ENCODE results near the gene NTRK3. TPM values are rescaled to one million over a fixed set of nuclear protein-coding genes. Genes with fewer than 3 reads are reported as not detected.

NTRK3 gene
- polyA plus RNA-seq, 3 donors: 0.79 to 3.0 (median 2.0) TPM

- WGBS, 3 donors: 72 to 87% (median 75%) methylated on average over 7 of the region's 7 CpGs
- no peak overlapping the region for H3K27ac ChIP-seq (ENCODE audit: low read depth, low read length)
Measured at GRCh38 chr15:88144921-88145653, 111.5 kb downstream of the NTRK3 start.

GRCh38 chr15:88142121-88142520 lies 114.4 kb downstream of the NTRK3 start:
- WGBS, 3 donors: 79 to 93% (median 92%) methylated on average over 6 of the region's 6 CpGs
- H3K27ac ChIP-seq (ENCODE audit: low read depth, low read length): no peak overlapping the region

- no peak overlapping the region for H3K27ac ChIP-seq (ENCODE audit: low read depth, low read length)
- 84 to 93% (median 93%) methylated on average over 6 of the region's 6 CpGs for WGBS, 3 donors
Measured at GRCh38 chr15:88141269-88141889, 115.2 kb downstream of the NTRK3 start.

GRCh38 chr15:88140398-88140797 lies 116.1 kb downstream of the NTRK3 start:
- H3K27ac ChIP-seq (ENCODE audit: low read depth, low read length): no peak overlapping the region
- WGBS, 3 donors: 54 to 79% (median 77%) methylated on average over 4 of the region's 4 CpGs

GRCh38 chr15:88139936-88140335 lies 116.6 kb downstream of the NTRK3 start:
- WGBS, 3 donors: 49 to 69% (median 68%) methylated on average over 2 of the region's 2 CpGs
- H3K27ac ChIP-seq (ENCODE audit: low read depth, low read length): no peak overlapping the region

- 76 to 82% (median 78%) methylated on average over 6 of the region's 6 CpGs for WGBS, 3 donors
- no peak overlapping the region for H3K27ac ChIP-seq (ENCODE audit: low read depth, low read length)
Measured at GRCh38 chr15:88133795-88134194, 122.7 kb downstream of the NTRK3 start.

GRCh38 chr15:88132499-88132898 lies 124.0 kb downstream of the NTRK3 start:
- WGBS, 3 donors: 60 to 76% (median 73%) methylated on average over 4 of the region's 4 CpGs
- H3K27ac ChIP-seq (ENCODE audit: low read depth, low read length): no peak overlapping the region

GRCh38 chr15:88131937-88132336 lies 124.6 kb downstream of the NTRK3 start:
- H3K27ac ChIP-seq (ENCODE audit: low read depth, low read length): no peak overlapping the region
- 56 to 70% (median 67%) methylated on average over 4 of the region's 4 CpGs for WGBS, 3 donors

- H3K27ac ChIP-seq (ENCODE audit: low read depth, low read length): no peak overlapping the region
Measured at GRCh38 chr15:88127432-88127790, 129.1 kb downstream of the NTRK3 start.

GRCh38 chr15:88126695-88127431 lies 129.7 kb downstream of the NTRK3 start:
- WGBS, 3 donors: 46 to 55% (median 50%) methylated on average over 6 of the region's 6 CpGs
- H3K27ac ChIP-seq (ENCODE audit: low read depth, low read length): no peak overlapping the region

GRCh38 chr15:88125576-88125975 lies 131.0 kb downstream of the NTRK3 start:
- WGBS, 3 donors: 79 to 84% (median 82%) methylated on average over 7 of the region's 7 CpGs
- H3K27ac ChIP-seq (ENCODE audit: low read depth, low read length): no peak overlapping the region

- H3K27ac ChIP-seq (ENCODE audit: low read depth, low read length): no peak overlapping the region
- WGBS, 3 donors: 54 to 84% (median 81%) methylated on average over 5 of the region's 5 CpGs
Measured at GRCh38 chr15:88124199-88124598, 132.3 kb downstream of the NTRK3 start.

- no peak overlapping the region for H3K27ac ChIP-seq (ENCODE audit: low read depth, low read length)
- 71 to 86% (median 83%) methylated on average over 2 of the region's 2 CpGs for WGBS, 3 donors
Measured at GRCh38 chr15:88121968-88122530, 134.5 kb downstream of the NTRK3 start.

GRCh38 chr15:88120026-88120425 lies 136.5 kb downstream of the NTRK3 start:
- no peak overlapping the region for H3K27ac ChIP-seq (ENCODE audit: low read depth, low read length)
- WGBS, 3 donors: 80 to 84% (median 83%) methylated on average over 3 of the region's 3 CpGs

GRCh38 chr15:88118741-88119140 lies 137.8 kb downstream of the NTRK3 start:
- 61 to 85% (median 80%) methylated on average over 7 of the region's 7 CpGs for WGBS, 3 donors
- H3K27ac ChIP-seq (ENCODE audit: low read depth, low read length): no peak overlapping the region

- no peak overlapping the region for H3K27ac ChIP-seq (ENCODE audit: low read depth, low read length)
- WGBS, 3 donors: 73 to 84% (median 78%) methylated on average over 6 of the region's 6 CpGs
Measured at GRCh38 chr15:88118035-88118434, 138.5 kb downstream of the NTRK3 start.

- H3K27ac ChIP-seq (ENCODE audit: low read depth, low read length): no peak overlapping the region
- WGBS, 3 donors: 53 to 71% (median 65%) methylated on average over 12 of the region's 12 CpGs
Measured at GRCh38 chr15:88115486-88116152, 140.9 kb downstream of the NTRK3 start.

GRCh38 chr15:88113613-88114308 lies 142.8 kb downstream of the NTRK3 start:
- no peak overlapping the region for H3K27ac ChIP-seq (ENCODE audit: low read depth, low read length)
- WGBS, 3 donors: 33 to 50% (median 36%) methylated on average over 1 of the region's 1 CpG

All from adipose tissue (tissue), 3 donors.